CD4-positive, CD25-positive, alpha-beta regulatory T cell (primary cell): Measurements from ENCODE around the gene MAF. TPM values are rescaled to one million over a fixed set of nuclear protein-coding genes. Genes with fewer than 3 reads are reported as not detected.

Experiments
- ATAC-seq, 2 donors: fragments of 150-1000 bp; cut with Tn5 transposase; one replicate each; pipeline ENCODE4 v1.10.0; 2021; ENCODE audit warnings: low read depth in 2 of 2, moderate number of reproducible peaks in 2 of 2, moderate library complexity in 1 of 2
- DNase-seq, 3 donors: peaks; one replicate each; pipeline versions ENCODE4 v3.0.0 to v3.0.0-alpha.2; 2012 to 2022; ENCODE audit warnings: mixed read lengths in 1 of 3
- H3K27ac ChIP-seq: one replicate; pipeline ENCODE4 v1.7.0; 2013; ENCODE audit warnings: mild to moderate bottlenecking, low read length; ENCODE audit not compliant: insufficient read depth, poor library complexity, severe bottlenecking
- H3K27me3 ChIP-seq: one replicate; pipeline ENCODE4 v1.7.0; 2013; ENCODE audit warnings: low read length; ENCODE audit not compliant: control insufficient read depth, insufficient read depth
- H3K36me3 ChIP-seq: one replicate; pipeline ENCODE4 v1.7.0; 2013; ENCODE audit warnings: mild to moderate bottlenecking, low read length, moderate library complexity; ENCODE audit not compliant: control insufficient read depth, insufficient read depth
- H3K4me1 ChIP-seq: 2 replicates; pipeline ENCODE4 v1.7.0; 2013; ENCODE audit warnings: mild to moderate bottlenecking, low read length; ENCODE audit not compliant: insufficient read depth, control insufficient read depth, poor library complexity, severe bottlenecking
- H3K4me3 ChIP-seq: one replicate; pipeline ENCODE4 v1.7.0; 2013; ENCODE audit warnings: low read depth, mild to moderate bottlenecking, low read length, moderate library complexity
- H3K9me3 ChIP-seq, 2 experiments: 1 replicate in 1 of 2; 2 replicates in 1 of 2; pipeline ENCODE4 v1.7.0; 2013; ENCODE audit warnings: low read length in 2 of 2, mild to moderate bottlenecking in 1 of 2, moderate library complexity in 1 of 2; ENCODE audit not compliant: control insufficient read depth in 2 of 2
- H3K27ac Mint-ChIP-seq, 3 donors: one replicate each; pipeline ENCODE4 v1.8.0; 2020 to 2022; ENCODE audit warnings: mild to moderate bottlenecking in 3 of 3, mixed read lengths in 3 of 3, moderate library complexity in 2 of 3
- H3K27me3 Mint-ChIP-seq: one replicate; pipeline ENCODE4 v1.8.0; 2022; ENCODE audit warnings: mild to moderate bottlenecking, mixed read lengths
- H3K36me3 Mint-ChIP-seq: one replicate; pipeline ENCODE4 v1.8.0; 2020; ENCODE audit warnings: mixed read lengths
- H3K4me1 Mint-ChIP-seq, 4 donors: one replicate each; pipeline ENCODE4 v1.8.0; 2020 to 2022; ENCODE audit warnings: mixed read lengths in 4 of 4, mild to moderate bottlenecking in 1 of 4
- H3K4me3 Mint-ChIP-seq, 4 donors: one replicate each; pipeline ENCODE4 v1.8.0; 2020 to 2022; ENCODE audit warnings: mild to moderate bottlenecking in 4 of 4, mixed read lengths in 4 of 4, moderate library complexity in 3 of 4
- H3K9me3 Mint-ChIP-seq, 7 donors: one replicate each; pipeline ENCODE4 v1.8.0; 2020 to 2022; ENCODE audit warnings: mixed read lengths in 7 of 7, mild to moderate bottlenecking in 3 of 7, moderate library complexity in 2 of 7
- polyA plus RNA-seq, 4 donors: library from polyadenylated mRNA; unstranded; fragments of 300-500 nt; fragmentation: Illumina TruSeq; gene quantifications; one replicate each; pipeline ENCODE4 v1.2.3, GENCODE V29; 2021
- total RNA-seq: library from RNA; stranded (reverse); gene quantifications from one replicate; pipeline ENCODE4 v1.2.3, GENCODE V29; 2022

Gene MAF
- total and polyA plus RNA-seq, 5 donors from 2014 or later, result 1.4 to 120 (median 3.8) TPM

GRCh38 chr16:79639576-79640311, 39.2 kb upstream of the MAF start:
- Histone ChIP-seq H3K27ac (no peak overlapping the region), H3K36me3 (no peaks in the 10 kb centered on the region), H3K4me1 (peaks cover 19% of the 10 kb centered on the region), H3K4me3 (peak overlapping the region; percentile 48), H3K9me3 (no peaks in the 10 kb centered on the region), H3K27me3 (no peaks in the 10 kb centered on the region)
- ATAC-seq, result peak; percentile 74 to 76
- peaks cover 0 to 3% (median 0%) of the 10 kb centered on the region in 7 donors for H3K9me3 Mint-ChIP-seq
- H3K4me1 Mint-ChIP-seq, result peaks cover 16 to 45% (median 26%) of the 10 kb centered on the region in 4 donors
- peak overlapping the region; percentile 24 to 88 (median 83) for H3K27ac Mint-ChIP-seq
- peak in 1 of 3 donors; percentile 81 for DNase-seq
- no peaks in the 10 kb centered on the region for H3K36me3 Mint-ChIP-seq
- no peaks in the 10 kb centered on the region for H3K27me3 Mint-ChIP-seq
- peak overlapping the region; percentile 9 to 81 (median 50) for H3K4me3 Mint-ChIP-seq

DNA sequence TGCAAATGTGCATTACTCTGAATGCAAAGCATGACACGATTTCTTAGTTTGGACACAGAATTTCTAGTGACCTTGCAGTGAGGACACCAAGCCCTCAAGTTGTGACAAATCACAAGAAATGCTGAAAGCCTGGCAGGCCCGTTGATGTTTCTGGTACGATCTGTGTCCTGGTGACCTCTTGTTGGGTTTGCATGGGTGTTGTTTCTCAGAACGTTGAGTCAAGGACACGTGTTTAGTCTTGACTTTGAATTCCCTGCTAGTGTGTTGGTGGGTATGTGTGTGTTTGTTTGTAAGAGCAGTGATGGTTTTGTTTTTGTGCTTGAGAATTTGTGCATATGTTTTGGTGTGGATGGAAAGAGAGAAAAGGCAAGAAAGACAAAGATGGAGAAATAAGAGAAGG, 37.8 kb upstream of the MAF start:
- H3K9me3 Mint-ChIP-seq, result peaks cover 0 to 3% (median 0%) of the 10 kb centered on the region in 7 donors
- H3K4me1 Mint-ChIP-seq, result peaks cover 16 to 41% (median 26%) of the 10 kb centered on the region in 4 donors
- H3K36me3 ChIP-seq, result no peaks in the 10 kb centered on the region
- H3K4me3 ChIP-seq, result no peak overlapping the region
- H3K27me3 Mint-ChIP-seq, result no peaks in the 10 kb centered on the region
- no peak overlapping the region for H3K27ac ChIP-seq
- no peaks in the 10 kb centered on the region for H3K36me3 Mint-ChIP-seq
- H3K9me3 ChIP-seq, result no peaks in the 10 kb centered on the region
- peak overlapping the region; percentile 47 to 84 (median 83) for H3K27ac Mint-ChIP-seq
- H3K4me3 Mint-ChIP-seq, result peak overlapping the region in 1 of 4 donors; percentile 2
- no peaks in the 10 kb centered on the region for H3K27me3 ChIP-seq
- H3K4me1 ChIP-seq, result peaks cover 19% of the 10 kb centered on the region
- DNase-seq (no peak), ATAC-seq (no peak)

GRCh38 chr16:79635488-79635887, 35.0 kb upstream of the MAF start:
- ATAC-seq (no peak), DNase-seq (no peak)
- H3K4me1 ChIP-seq, result peaks cover 10% of the 10 kb centered on the region
- no peaks in the 10 kb centered on the region for H3K36me3 ChIP-seq
- Mint-ChIP-seq H3K27ac (no peak overlapping the region), H3K9me3 (peaks cover 0 to 3% (median 0%) of the 10 kb centered on the region in 7 donors), H3K4me1 (peaks cover 11 to 34% (median 21%) of the 10 kb centered on the region in 4 donors), H3K4me3 (no peak overlapping the region), H3K27me3 (no peaks in the 10 kb centered on the region), H3K36me3 (no peaks in the 10 kb centered on the region)
- no peak overlapping the region for H3K4me3 ChIP-seq
- no peaks in the 10 kb centered on the region for H3K27me3 ChIP-seq
- no peak overlapping the region for H3K27ac ChIP-seq
- H3K9me3 ChIP-seq, result no peaks in the 10 kb centered on the region

GRCh38 chr16:79634298-79634697, 33.8 kb upstream of the MAF start:
- Histone ChIP-seq H3K4me3 (no peak overlapping the region), H3K9me3 (no peaks in the 10 kb centered on the region), H3K27me3 (no peaks in the 10 kb centered on the region), H3K36me3 (no peaks in the 10 kb centered on the region), H3K4me1 (no peaks in the 10 kb centered on the region), H3K27ac (no peak overlapping the region)
- ATAC-seq, result no peak
- no peak overlapping the region for H3K27ac Mint-ChIP-seq
- no peaks in the 10 kb centered on the region for H3K36me3 Mint-ChIP-seq
- DNase-seq, result no peak
- peaks cover 0 to 4% (median 0%) of the 10 kb centered on the region in 7 donors for H3K9me3 Mint-ChIP-seq
- no peaks in the 10 kb centered on the region for H3K27me3 Mint-ChIP-seq
- peaks cover 5 to 22% (median 13%) of the 10 kb centered on the region in 4 donors for H3K4me1 Mint-ChIP-seq
- no peak overlapping the region for H3K4me3 Mint-ChIP-seq

GRCh38 chr16:79632289-79632688, 31.8 kb upstream of the MAF start:
- Histone ChIP-seq H3K4me1 (peaks cover 13% of the 10 kb centered on the region), H3K36me3 (no peaks in the 10 kb centered on the region), H3K27ac (no peak overlapping the region), H3K9me3 (no peaks in the 10 kb centered on the region), H3K27me3 (no peaks in the 10 kb centered on the region), H3K4me3 (no peak overlapping the region)
- no peak overlapping the region for H3K4me3 Mint-ChIP-seq
- peaks cover 0 to 5% (median 0%) of the 10 kb centered on the region in 7 donors for H3K9me3 Mint-ChIP-seq
- no peak overlapping the region for H3K27ac Mint-ChIP-seq
- peak in 1 of 3 donors; percentile 74 for DNase-seq
- no peak for ATAC-seq
- peaks cover 10 to 23% (median 18%) of the 10 kb centered on the region in 4 donors for H3K4me1 Mint-ChIP-seq
- no peaks in the 10 kb centered on the region for H3K27me3 Mint-ChIP-seq
- no peaks in the 10 kb centered on the region for H3K36me3 Mint-ChIP-seq

DNA sequence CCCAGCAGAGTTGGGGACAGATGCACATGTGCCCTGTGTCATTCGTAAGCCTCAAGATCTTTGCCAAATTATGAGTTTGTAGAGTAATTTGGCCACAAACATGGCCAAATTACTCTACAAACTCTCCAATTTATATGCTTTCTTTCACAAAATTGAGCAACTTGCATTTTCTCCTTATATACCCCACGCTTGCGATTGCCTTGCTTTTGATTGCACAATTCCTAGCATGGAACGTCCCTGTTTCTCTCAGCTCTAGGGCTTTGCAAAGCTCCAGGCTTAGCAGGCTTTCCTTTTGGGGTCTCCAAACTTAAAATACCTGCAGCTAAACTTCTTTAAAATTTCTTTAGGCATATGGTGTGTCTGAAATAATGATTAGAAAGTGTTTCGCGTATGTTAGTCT, 28.5 kb upstream of the MAF start:
- H3K9me3 Mint-ChIP-seq, result peaks cover 0 to 5% (median 0%) of the 10 kb centered on the region in 7 donors
- Histone ChIP-seq H3K36me3 (no peaks in the 10 kb centered on the region), H3K9me3 (no peaks in the 10 kb centered on the region), H3K4me3 (no peak overlapping the region), H3K4me1 (peaks cover 13% of the 10 kb centered on the region), H3K27me3 (no peaks in the 10 kb centered on the region), H3K27ac (no peak overlapping the region)
- H3K27ac Mint-ChIP-seq, result peak overlapping the region in 2 of 3 donors; percentile 60 to 86
- H3K27me3 Mint-ChIP-seq, result no peaks in the 10 kb centered on the region
- H3K4me3 Mint-ChIP-seq, result no peak overlapping the region
- ATAC-seq (no peak), DNase-seq (no peak)
- no peaks in the 10 kb centered on the region for H3K36me3 Mint-ChIP-seq
- H3K4me1 Mint-ChIP-seq, result peaks cover 10 to 23% (median 18%) of the 10 kb centered on the region in 4 donors

DNA sequence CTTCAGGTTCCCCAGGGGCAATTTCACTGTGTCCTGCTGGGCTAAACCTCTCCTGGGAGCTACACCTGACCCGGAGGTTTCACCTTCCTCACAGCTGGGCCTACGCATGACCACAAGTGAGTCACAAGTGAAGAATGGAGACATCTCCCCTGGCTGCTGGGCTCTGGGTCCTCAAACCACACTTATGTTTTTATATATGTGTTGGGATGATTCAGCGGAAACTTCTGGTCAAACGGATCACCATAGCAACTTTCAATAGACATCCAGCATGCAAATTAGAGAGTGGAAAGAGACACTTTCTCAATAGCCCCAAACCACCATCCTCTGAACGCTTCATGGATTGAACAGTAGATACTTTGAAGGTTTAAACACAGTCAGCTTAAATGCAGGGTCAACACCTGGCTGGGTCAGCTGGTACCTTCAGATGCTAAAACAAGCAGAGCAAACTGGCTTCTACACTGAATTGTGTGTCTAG, 28.0 kb upstream of the MAF start:
- no peak overlapping the region for H3K27ac ChIP-seq
- Mint-ChIP-seq H3K4me1 (peaks cover 10 to 27% (median 18%) of the 10 kb centered on the region in 4 donors), H3K27ac (peak overlapping the region; percentile 33 to 86 (median 60)), H3K36me3 (no peaks in the 10 kb centered on the region), H3K9me3 (peaks cover 0 to 5% (median 0%) of the 10 kb centered on the region in 7 donors), H3K4me3 (peak overlapping the region in 1 of 4 donors; percentile 11), H3K27me3 (peaks cover 2% of the 10 kb centered on the region)
- DNase-seq (peak in 1 of 3 donors; percentile 86), ATAC-seq (peak; percentile 75 to 80)
- peaks cover 13% of the 10 kb centered on the region for H3K4me1 ChIP-seq
- H3K27me3 ChIP-seq, result no peaks in the 10 kb centered on the region
- no peaks in the 10 kb centered on the region for H3K9me3 ChIP-seq
- no peaks in the 10 kb centered on the region for H3K36me3 ChIP-seq
- H3K4me3 ChIP-seq, result no peak overlapping the region
